Naive thymus-derived CD8-positive, alpha-beta T cell (primary cell): ENCODE results near the gene ATP7A. TPM values are rescaled to one million over a fixed set of nuclear protein-coding genes. Genes with fewer than 3 reads are reported as not detected.

ENCODE experiments used
- ATAC-seq, 2 donors: fragments of 150-1000 bp; cut with Tn5 transposase in 1 of 2; sonication (Bioruptor Pico), chemical (Tn5 transposase) in 1 of 2; 1 replicate in 1 of 2; 2 replicates in 1 of 2; pipeline ENCODE4 v1.10.0; 2021; ENCODE audit warnings: mild to moderate bottlenecking in 2 of 2, moderate library complexity in 2 of 2
- POLR2A ChIA-PET: fragments of 350-600 bp; sonication (Branson Sonifier 250); formaldehyde crosslinking; loops from one replicate; lab custom pipeline; 2021; ENCODE audit warnings: antibody characterized with exemption; lab: Charles Lee
- DNase-seq, 10 donors: peaks; one replicate each; pipeline versions ENCODE4 v3.0.0 to v3.0.0-alpha.2; 2020 to 2022
- H3K27ac Mint-ChIP-seq, 10 donors: one replicate each; pipeline ENCODE4 v1.8.0; 2020 to 2022; ENCODE audit warnings: mild to moderate bottlenecking in 10 of 10, mixed read lengths in 10 of 10, moderate library complexity in 4 of 10, inconsistent platforms in 1 of 10
- H3K27me3 Mint-ChIP-seq, 5 donors: one replicate each; pipeline ENCODE4 v1.8.0; 2021 to 2022; ENCODE audit warnings: mixed read lengths in 5 of 5
- H3K36me3 Mint-ChIP-seq, 3 donors: one replicate each; pipeline ENCODE4 v1.8.0; 2020 to 2022; ENCODE audit warnings: mixed read lengths in 3 of 3, mild to moderate bottlenecking in 2 of 3, inconsistent platforms in 1 of 3
- H3K4me1 Mint-ChIP-seq, 4 donors: one replicate each; pipeline ENCODE4 v1.8.0; 2021 to 2022; ENCODE audit warnings: mixed read lengths in 4 of 4
- H3K4me3 Mint-ChIP-seq, 10 donors: one replicate each; pipeline ENCODE4 v1.8.0; 2020 to 2022; ENCODE audit warnings: mild to moderate bottlenecking in 10 of 10, mixed read lengths in 10 of 10, moderate library complexity in 6 of 10, inconsistent platforms in 1 of 10
- H3K9me3 Mint-ChIP-seq, 9 donors: one replicate each; pipeline ENCODE4 v1.8.0; 2020 to 2022; ENCODE audit warnings: mixed read lengths in 9 of 9, mild to moderate bottlenecking in 3 of 9, inconsistent platforms in 1 of 9, moderate library complexity in 1 of 9
- polyA plus RNA-seq, 3 donors: library from polyadenylated mRNA; unstranded; fragments of 300-500 nt; fragmentation: Illumina TruSeq; gene quantifications; one replicate each; pipeline ENCODE4 v1.2.3, GENCODE V29; 2021
- total RNA-seq, 8 experiments: library from RNA in 2 of 8; stranded (reverse) in 2 of 8; gene quantifications; one replicate each; pipeline ENCODE4 v1.2.3 and lab custom pipeline; 2021 to 2026

Gene ATP7A
- total and polyA plus RNA-seq, 5 experiments from 2014 or later, result 5.1 to 13.8 (median 7.0) TPM

GRCh38 chrX:77949840-77950239 lies 39.3 kb downstream of the ATP7A start:
- H3K4me1 Mint-ChIP-seq, result peaks cover 0 to 10% (median 4%) of the 10 kb centered on the region in 4 donors
- no peak overlapping the region for H3K4me3 Mint-ChIP-seq
- no peak for ATAC-seq
- no peaks in the 10 kb centered on the region for H3K9me3 Mint-ChIP-seq
- peaks cover 2 to 4% (median 4%) of the 10 kb centered on the region in 3 donors for H3K36me3 Mint-ChIP-seq
- no peak for DNase-seq
- no peaks in the 10 kb centered on the region for H3K27me3 Mint-ChIP-seq
- POLR2A ChIA-PET, result no interaction called here
- H3K27ac Mint-ChIP-seq, result no peak overlapping the region

- H3K27ac Mint-ChIP-seq, result no peak overlapping the region
- no peaks in the 10 kb centered on the region for H3K27me3 Mint-ChIP-seq
- H3K4me1 Mint-ChIP-seq, result peaks cover 0 to 10% (median 6%) of the 10 kb centered on the region in 4 donors
- POLR2A ChIA-PET, result no interaction called here
- H3K36me3 Mint-ChIP-seq, result peaks cover 0 to 7% (median 4%) of the 10 kb centered on the region in 3 donors
- DNase-seq (no peak), ATAC-seq (no peak)
- H3K9me3 Mint-ChIP-seq, result peaks cover 0 to 2% (median 0%) of the 10 kb centered on the region in 9 donors
- H3K4me3 Mint-ChIP-seq, result no peak overlapping the region
These were observed 41.7 kb downstream of the ATP7A start for GRCh38 chrX:77952173-77952572.

DNA sequence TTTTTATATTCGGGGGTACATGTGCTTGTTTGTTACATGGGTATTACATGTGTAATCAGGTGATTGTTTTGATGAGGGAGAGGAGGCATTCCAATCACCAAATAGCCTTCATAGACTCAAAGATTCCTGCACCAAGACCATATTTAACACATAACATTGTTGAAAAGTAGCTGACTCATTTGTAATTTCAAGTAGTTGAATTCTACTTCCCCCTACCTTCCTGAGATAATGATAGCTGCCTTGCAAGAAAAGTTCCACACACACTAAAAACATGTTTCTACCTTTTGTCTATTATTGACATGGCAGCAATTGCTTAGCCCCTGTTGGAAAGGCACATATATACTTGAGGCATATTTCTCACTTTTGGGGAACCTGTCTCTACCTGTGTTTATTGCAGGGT lies 42.8 kb downstream of the ATP7A start:
- H3K9me3 Mint-ChIP-seq, result peaks cover 0 to 3% (median 0%) of the 10 kb centered on the region in 9 donors
- no peak overlapping the region for H3K4me3 Mint-ChIP-seq
- peak overlapping the region in 1 of 10 donors; percentile 6 for H3K27ac Mint-ChIP-seq
- H3K4me1 Mint-ChIP-seq, result peaks cover 3 to 17% (median 9%) of the 10 kb centered on the region in 4 donors
- DNase-seq (no peak), ATAC-seq (no peak)
- no peaks in the 10 kb centered on the region for H3K27me3 Mint-ChIP-seq
- H3K36me3 Mint-ChIP-seq, result peaks cover 0 to 11% (median 7%) of the 10 kb centered on the region in 3 donors
- POLR2A ChIA-PET, result no interaction called here

- Mint-ChIP-seq H3K36me3 (peaks cover 0 to 13% (median 9%) of the 10 kb centered on the region in 3 donors), H3K27me3 (no peaks in the 10 kb centered on the region), H3K9me3 (peaks cover 0 to 3% (median 0%) of the 10 kb centered on the region in 9 donors), H3K4me3 (no peak overlapping the region), H3K4me1 (peaks cover 3 to 19% (median 10%) of the 10 kb centered on the region in 4 donors), H3K27ac (peak overlapping the region in 2 of 10 donors; percentile 6 to 17)
- POLR2A ChIA-PET, result no interaction called here
- DNase-seq, result no peak
- no peak for ATAC-seq
These were observed 43.2 kb downstream of the ATP7A start for GRCh38 chrX:77953708-77954107.

DNA sequence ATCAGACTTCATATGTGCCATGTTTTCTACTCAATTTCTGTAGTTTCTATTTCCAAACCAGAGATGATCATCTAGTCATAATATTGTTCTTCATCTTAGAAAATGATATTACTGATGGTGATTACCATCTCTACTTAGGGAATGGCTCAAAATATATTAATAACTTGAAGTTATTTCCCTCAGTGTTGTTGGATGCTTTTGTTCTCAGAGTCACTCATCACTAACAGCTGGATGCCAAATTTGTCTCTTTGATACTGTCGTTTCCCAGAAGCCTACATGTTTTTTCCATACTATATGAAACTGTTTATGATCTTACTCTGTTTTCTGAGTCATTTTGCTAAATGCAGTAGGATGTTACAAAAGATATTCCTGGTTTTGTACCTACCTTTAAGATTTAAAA lies 50.1 kb downstream of the ATP7A start:
- peaks cover 0 to 3% (median 0%) of the 10 kb centered on the region in 9 donors for H3K9me3 Mint-ChIP-seq
- H3K27ac Mint-ChIP-seq, result peak overlapping the region in 2 of 10 donors; percentile 2 to 58
- peaks cover under 1 to 17% (median 14%) of the 10 kb centered on the region in 3 donors for H3K36me3 Mint-ChIP-seq
- POLR2A ChIA-PET, result no interaction called here
- H3K4me1 Mint-ChIP-seq, result peaks cover 10 to 33% (median 26%) of the 10 kb centered on the region in 4 donors
- DNase-seq (no peak), ATAC-seq (no peak)
- no peaks in the 10 kb centered on the region for H3K27me3 Mint-ChIP-seq
- H3K4me3 Mint-ChIP-seq, result no peak overlapping the region

DNA sequence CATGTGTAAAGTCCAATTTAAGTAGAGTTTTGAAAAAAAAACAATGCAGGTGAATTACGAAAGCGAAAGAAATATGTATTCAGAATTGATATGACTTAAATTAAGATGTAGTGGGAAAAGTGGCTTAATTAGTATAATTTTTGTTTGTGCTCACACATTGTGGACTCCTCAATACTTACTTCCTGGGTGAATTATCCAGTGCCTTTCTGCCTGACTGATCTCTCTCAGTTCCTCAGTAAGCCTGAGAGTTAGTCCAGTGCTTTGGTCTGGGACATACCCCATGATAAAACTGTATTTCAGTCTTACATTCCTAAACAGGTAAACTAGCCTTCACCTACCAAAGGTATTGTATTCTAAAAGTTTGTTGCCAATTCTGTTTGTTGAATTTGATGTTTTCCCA lies 50.6 kb downstream of the ATP7A start:
- POLR2A ChIA-PET, result no interaction called here
- peak overlapping the region in 5 of 10 donors; percentile 2 to 68 (median 64) for H3K27ac Mint-ChIP-seq
- no peak overlapping the region for H3K4me3 Mint-ChIP-seq
- H3K27me3 Mint-ChIP-seq, result no peaks in the 10 kb centered on the region
- DNase-seq (no peak), ATAC-seq (no peak)
- peaks cover 5 to 17% (median 12%) of the 10 kb centered on the region in 3 donors for H3K36me3 Mint-ChIP-seq
- peaks cover 10 to 32% (median 26%) of the 10 kb centered on the region in 4 donors for H3K4me1 Mint-ChIP-seq
- H3K9me3 Mint-ChIP-seq, result peaks cover 0 to 7% (median 0%) of the 10 kb centered on the region in 9 donors

GRCh38 chrX:77962068-77962902 lies 51.8 kb downstream of the ATP7A start:
- no peaks in the 10 kb centered on the region for H3K27me3 Mint-ChIP-seq
- POLR2A ChIA-PET, result no interaction called here
- peaks cover 10 to 34% (median 27%) of the 10 kb centered on the region in 4 donors for H3K4me1 Mint-ChIP-seq
- peak overlapping the region; percentile 73 to 95 (median 88) for H3K27ac Mint-ChIP-seq
- peak overlapping the region; percentile 63 to 89 (median 76) for H3K4me3 Mint-ChIP-seq
- peaks cover 5 to 17% (median 8%) of the 10 kb centered on the region in 3 donors for H3K36me3 Mint-ChIP-seq
- DNase-seq, result peak in 3 of 10 donors; percentile 16 to 17 (median 17)
- peaks cover 0 to 7% (median 0%) of the 10 kb centered on the region in 9 donors for H3K9me3 Mint-ChIP-seq
- ATAC-seq, result peak; percentile 69 to 86

- POLR2A ChIA-PET, result no interaction called here
- no peak for DNase-seq
- peaks cover 0 to 7% (median 0%) of the 10 kb centered on the region in 9 donors for H3K9me3 Mint-ChIP-seq
- peak overlapping the region in 1 of 10 donors; percentile 22 for H3K27ac Mint-ChIP-seq
- no peak for ATAC-seq
- peaks cover 11 to 20% (median 19%) of the 10 kb centered on the region in 4 donors for H3K4me1 Mint-ChIP-seq
- peaks cover 4 to 17% (median 5%) of the 10 kb centered on the region in 3 donors for H3K36me3 Mint-ChIP-seq
- H3K4me3 Mint-ChIP-seq, result no peak overlapping the region
- H3K27me3 Mint-ChIP-seq, result no peaks in the 10 kb centered on the region
These were observed 55.9 kb downstream of the ATP7A start for GRCh38 chrX:77966361-77966760.

DNA sequence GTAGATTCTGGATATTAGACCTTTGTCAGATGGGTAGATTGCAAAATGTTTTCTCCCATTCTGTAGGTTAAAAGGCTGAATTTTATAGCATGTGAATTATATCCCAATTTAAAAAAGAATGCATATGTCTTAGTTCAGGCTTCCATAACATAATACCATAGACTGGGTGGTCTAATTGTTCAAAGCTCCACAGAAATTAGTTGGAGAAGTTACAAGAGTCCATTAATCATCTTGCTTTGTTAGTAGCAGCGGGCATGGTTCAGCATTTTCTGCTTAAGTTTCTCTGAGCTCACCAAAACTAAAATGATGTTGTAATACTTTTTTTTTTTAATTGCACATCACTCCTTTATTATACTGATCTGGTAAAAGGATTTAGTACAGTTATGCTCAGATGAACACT lies 57.1 kb downstream of the ATP7A start:
- peaks cover 0 to 7% (median 0%) of the 10 kb centered on the region in 9 donors for H3K9me3 Mint-ChIP-seq
- POLR2A ChIA-PET, result no interaction called here
- H3K4me3 Mint-ChIP-seq, result no peak overlapping the region
- peaks cover 7 to 10% (median 8%) of the 10 kb centered on the region in 4 donors for H3K4me1 Mint-ChIP-seq
- ATAC-seq (no peak), DNase-seq (no peak)
- peaks cover 4 to 21% (median 5%) of the 10 kb centered on the region in 3 donors for H3K36me3 Mint-ChIP-seq
- H3K27ac Mint-ChIP-seq, result no peak overlapping the region
- no peaks in the 10 kb centered on the region for H3K27me3 Mint-ChIP-seq

- Mint-ChIP-seq H3K4me3 (no peak within 1 kb of the TSS), H3K36me3 (peaks cover 5 to 33% (median 7%) of the 10 kb centered on the region in 3 donors), H3K27me3 (no peaks in the 10 kb centered on the region), H3K27ac (peak within 1 kb of the TSS in 1 of 10 donors; percentile 56), H3K9me3 (peaks cover 0 to 7% (median 0%) of the 10 kb centered on the region in 9 donors), H3K4me1 (peaks cover 4 to 9% (median 6%) of the 10 kb centered on the region in 4 donors)
- DNase-seq (no peak), ATAC-seq (no peak)
- POLR2A ChIA-PET, result no interaction called here
These were observed 59.0 kb downstream of the ATP7A start, which contains the start of gene PGAM4 for GRCh38 chrX:77969538-77969937. TSS of gene PGAM4 (minus strand) at chrX:77969638. CDS start at chrX:77969638, 0 bp downstream.

GRCh38 chrX:77975755-77976154 lies 65.3 kb downstream of the ATP7A start:
- Mint-ChIP-seq H3K27ac (no peak overlapping the region), H3K36me3 (peaks cover 0 to 54% (median 12%) of the 10 kb centered on the region in 3 donors), H3K9me3 (no peaks in the 10 kb centered on the region), H3K27me3 (no peaks in the 10 kb centered on the region), H3K4me1 (peaks cover 0 to 4% (median 3%) of the 10 kb centered on the region in 4 donors), H3K4me3 (no peak overlapping the region)
- ATAC-seq (no peak), DNase-seq (no peak)
- POLR2A ChIA-PET, result no interaction called here

GRCh38 chrX:77977095-77977494 lies 66.6 kb downstream of the ATP7A start:
- Mint-ChIP-seq H3K9me3 (no peaks in the 10 kb centered on the region), H3K4me3 (no peak overlapping the region), H3K27me3 (no peaks in the 10 kb centered on the region), H3K36me3 (peaks cover 0 to 50% (median 12%) of the 10 kb centered on the region in 3 donors), H3K27ac (no peak overlapping the region), H3K4me1 (peaks cover 0 to 3% (median 0%) of the 10 kb centered on the region in 4 donors)
- DNase-seq (no peak), ATAC-seq (no peak)
- POLR2A ChIA-PET, result no interaction called here

DNA sequence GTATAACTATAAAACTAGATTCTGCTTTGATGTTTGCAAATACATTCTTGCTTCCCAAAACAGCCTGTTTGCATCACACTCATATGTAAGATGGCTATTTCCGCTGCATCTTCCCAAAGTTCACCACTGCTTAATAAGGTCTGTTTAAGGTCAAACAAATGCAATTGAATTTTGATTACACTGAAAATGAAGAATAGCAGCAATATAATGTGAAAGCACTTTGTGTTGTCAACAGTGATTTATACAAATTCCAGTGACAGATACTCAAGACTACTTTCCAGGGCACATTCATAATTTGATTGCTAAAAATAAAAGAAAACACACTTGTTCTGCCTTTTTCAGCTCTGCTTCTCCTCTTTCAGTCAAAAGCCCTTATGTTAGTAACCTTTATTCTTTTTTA lies 67.0 kb downstream of the ATP7A start:
- H3K36me3 Mint-ChIP-seq, result peaks cover 0 to 45% (median 12%) of the 10 kb centered on the region in 3 donors
- peaks cover 0 to 3% (median 0%) of the 10 kb centered on the region in 4 donors for H3K4me1 Mint-ChIP-seq
- ATAC-seq, result no peak
- no peaks in the 10 kb centered on the region for H3K9me3 Mint-ChIP-seq
- POLR2A ChIA-PET, result no interaction called here
- H3K27ac Mint-ChIP-seq, result no peak overlapping the region
- H3K4me3 Mint-ChIP-seq, result no peak overlapping the region
- DNase-seq, result no peak
- no peaks in the 10 kb centered on the region for H3K27me3 Mint-ChIP-seq
